Measurements from ENCODE around the gene NUB1. TPM values are rescaled to one million over a fixed set of nuclear protein-coding genes. Genes with fewer than 3 reads are reported as not detected.

NUB1 gene
- total RNA-seq, 1 donor from 2014 or later = 41.5 TPM

GRCh38 chr7:151309311-151309710 lies 32.3 kb upstream of the NUB1 start:
- Mint-ChIP-seq H3K27me3 (ENCODE audit: unreplicated experiment) (peaks cover 3% of the 10 kb centered on the region), H3K4me3 (ENCODE audit: unreplicated experiment) (no peak overlapping the region)
- no peak for TF ChIP-seq CTCF (IDR thresholded peaks at IDR 0.05; ENCODE audit: unreplicated experiment)

GRCh38 chr7:151310578-151310977 lies 31.0 kb upstream of the NUB1 start:
- DNase-seq (ENCODE audit: low spot score) = no peak
- Mint-ChIP-seq H3K36me3 (ENCODE audit: low read depth, unreplicated experiment) (no peaks in the 10 kb centered on the region), H3K4me1 (ENCODE audit: unreplicated experiment) (no peaks in the 10 kb centered on the region), H3K27ac (ENCODE audit: unreplicated experiment) (no peak overlapping the region), H3K4me3 (ENCODE audit: unreplicated experiment) (no peak overlapping the region), H3K27me3 (ENCODE audit: unreplicated experiment) (peaks cover 3% of the 10 kb centered on the region), H3K9me3 (ENCODE audit: unreplicated experiment) (no peaks in the 10 kb centered on the region)
- peak; percentile 41 for TF ChIP-seq CTCF (IDR thresholded peaks at IDR 0.05; ENCODE audit: unreplicated experiment)

More at GRCh38 chr7:151309311-151309710, 32.3 kb upstream of the NUB1 start:
- Mint-ChIP-seq H3K9me3 (ENCODE audit: unreplicated experiment) (no peaks in the 10 kb centered on the region), H3K4me1 (ENCODE audit: unreplicated experiment) (peaks cover 8% of the 10 kb centered on the region), H3K36me3 (ENCODE audit: low read depth, unreplicated experiment) (no peaks in the 10 kb centered on the region), H3K27ac (ENCODE audit: unreplicated experiment) (peak overlapping the region; percentile 42)
- DNase-seq (ENCODE audit: low spot score) = no peak

GRCh38 chr7:151311294-151311864 lies 30.2 kb upstream of the NUB1 start:
- H3K36me3 Mint-ChIP-seq (ENCODE audit: low read depth, unreplicated experiment) = no peaks in the 10 kb centered on the region
- no peaks in the 10 kb centered on the region for H3K9me3 Mint-ChIP-seq (ENCODE audit: unreplicated experiment)
- no peaks in the 10 kb centered on the region for H3K4me1 Mint-ChIP-seq (ENCODE audit: unreplicated experiment)
- peaks cover 3% of the 10 kb centered on the region for H3K27me3 Mint-ChIP-seq (ENCODE audit: unreplicated experiment)
- peak; percentile 42 for TF ChIP-seq CTCF (IDR thresholded peaks at IDR 0.05; ENCODE audit: unreplicated experiment)
- peak; percentile 45 for DNase-seq (ENCODE audit: low spot score)
- H3K4me3 Mint-ChIP-seq (ENCODE audit: unreplicated experiment) = no peak overlapping the region
- no peak overlapping the region for H3K27ac Mint-ChIP-seq (ENCODE audit: unreplicated experiment)

- no peaks in the 10 kb centered on the region for H3K4me1 Mint-ChIP-seq (ENCODE audit: unreplicated experiment)
- no peak overlapping the region for H3K4me3 Mint-ChIP-seq (ENCODE audit: unreplicated experiment)
- no peaks in the 10 kb centered on the region for H3K9me3 Mint-ChIP-seq (ENCODE audit: unreplicated experiment)
- H3K36me3 Mint-ChIP-seq (ENCODE audit: low read depth, unreplicated experiment) = no peaks in the 10 kb centered on the region
- no peak for DNase-seq (ENCODE audit: low spot score)
- no peak for TF ChIP-seq CTCF (IDR thresholded peaks at IDR 0.05; ENCODE audit: unreplicated experiment)
- peaks cover 2% of the 10 kb centered on the region for H3K27me3 Mint-ChIP-seq (ENCODE audit: unreplicated experiment)
- H3K27ac Mint-ChIP-seq (ENCODE audit: unreplicated experiment) = no peak overlapping the region
Observed at GRCh38 chr7:151312356-151312755, 29.3 kb upstream of the NUB1 start.

GRCh38 chr7:151312831-151313809 lies 28.5 kb upstream of the NUB1 start:
- Mint-ChIP-seq H3K9me3 (ENCODE audit: unreplicated experiment) (no peaks in the 10 kb centered on the region), H3K27me3 (ENCODE audit: unreplicated experiment) (peaks cover 2% of the 10 kb centered on the region), H3K4me1 (ENCODE audit: unreplicated experiment) (no peaks in the 10 kb centered on the region), H3K27ac (ENCODE audit: unreplicated experiment) (no peak overlapping the region), H3K36me3 (ENCODE audit: low read depth, unreplicated experiment) (no peaks in the 10 kb centered on the region), H3K4me3 (ENCODE audit: unreplicated experiment) (no peak overlapping the region)
- TF ChIP-seq CTCF (IDR thresholded peaks at IDR 0.05; ENCODE audit: unreplicated experiment) = no peak
- no peak for DNase-seq (ENCODE audit: low spot score)

Data from endothelial cell (in vitro differentiated cells).